Skin epidermis (tissue), 12 donors: ENCODE data around the gene IL1R2.
A peak's percentile ranks its signal among the peaks of the same experiment; 100 is the strongest.

Experiments used
- H3K27ac ChIP-seq, 21 experiments: fragments of 200-600 bp; sonication (generic) in 11 of 21; one replicate each; pipeline ENCODE4 v1.5.0; 2020; ENCODE audit warnings: mild to moderate bottlenecking in 3 of 21, inconsistent platforms in 2 of 21, moderate library complexity in 2 of 21
- H3K4me3 ChIP-seq, 7 experiments: fragments of 200-600 bp; sonication (generic) in 2 of 7; one replicate each; pipeline ENCODE4 v1.5.0; 2020; ENCODE audit warnings: inconsistent platforms in 2 of 7, mild to moderate bottlenecking in 2 of 7, moderate library complexity in 1 of 7

The IL1R2 gene

GRCh38 chr2:102049756-102050443, 58.1 kb downstream of the IL1R2 start:
- H3K4me3 ChIP-seq, result no peak overlapping the region

GRCh38 chr2:102050854-102051391, 59.2 kb downstream of the IL1R2 start:
- H3K4me3 ChIP-seq, result no peak overlapping the region
- H3K27ac ChIP-seq, result peak overlapping the region in 18 of 21 experiments; percentile 12 to 82 (median 64)

More at GRCh38 chr2:102049756-102050443, 58.1 kb downstream of the IL1R2 start:
- H3K27ac ChIP-seq, result peak overlapping the region in 18 of 21 experiments; percentile 2 to 82 (median 58)

- peak overlapping the region in 17 of 21 experiments; percentile 5 to 82 (median 63) for H3K27ac ChIP-seq
Observed at GRCh38 chr2:102051692-102052277, 60.0 kb downstream of the IL1R2 start.

GRCh38 chr2:102052365-102052764, 60.6 kb downstream of the IL1R2 start:
- peak overlapping the region in 13 of 21 experiments; percentile 5 to 82 (median 55) for H3K27ac ChIP-seq
- no peak overlapping the region for H3K4me3 ChIP-seq

More at GRCh38 chr2:102051692-102052277, 60.0 kb downstream of the IL1R2 start:
- H3K4me3 ChIP-seq, result no peak overlapping the region

GRCh38 chr2:102053096-102053495, 61.3 kb downstream of the IL1R2 start:
- H3K4me3 ChIP-seq, result no peak overlapping the region
- H3K27ac ChIP-seq, result peak overlapping the region in 12 of 21 experiments; percentile 12 to 81 (median 38)

- Histone ChIP-seq H3K4me3 (no peak overlapping the region), H3K27ac (peak overlapping the region in 12 of 21 experiments; percentile 28 to 79 (median 54))
Observed at GRCh38 chr2:102055346-102055990, 63.7 kb downstream of the IL1R2 start.

- H3K4me3 ChIP-seq, result no peak overlapping the region
- peak overlapping the region in 13 of 21 experiments; percentile 6 to 79 (median 42) for H3K27ac ChIP-seq
Observed at GRCh38 chr2:102056079-102056581, 64.4 kb downstream of the IL1R2 start.

- Histone ChIP-seq H3K27ac (peak overlapping the region in 16 of 21 experiments; percentile 1 to 79 (median 54)), H3K4me3 (no peak overlapping the region)
Observed at GRCh38 chr2:102057502-102058292, 65.9 kb downstream of the IL1R2 start.

GRCh38 chr2:102058293-102058833, 66.6 kb downstream of the IL1R2 start:
- Histone ChIP-seq H3K27ac (peak overlapping the region in 16 of 21 experiments; percentile 3 to 79 (median 54)), H3K4me3 (no peak overlapping the region)

GRCh38 chr2:102059151-102059550, 67.4 kb downstream of the IL1R2 start:
- Histone ChIP-seq H3K4me3 (no peak overlapping the region), H3K27ac (peak overlapping the region in 7 of 21 experiments; percentile 25 to 79 (median 62))

GRCh38 chr2:102060047-102060446, 68.3 kb downstream of the IL1R2 start:
- H3K27ac ChIP-seq, result peak overlapping the region in 10 of 21 experiments; percentile 23 to 91 (median 48)
- no peak overlapping the region for H3K4me3 ChIP-seq

GRCh38 chr2:102060792-102061191, 69.0 kb downstream of the IL1R2 start:
- peak overlapping the region in 13 of 21 experiments; percentile 17 to 97 (median 57) for H3K27ac ChIP-seq
- H3K4me3 ChIP-seq, result no peak overlapping the region

- Histone ChIP-seq H3K27ac (peak overlapping the region in 14 of 21 experiments; percentile 21 to 97 (median 66)), H3K4me3 (no peak overlapping the region)
Observed at GRCh38 chr2:102061286-102061699, 69.5 kb downstream of the IL1R2 start.

GRCh38 chr2:102061962-102062795, 70.4 kb downstream of the IL1R2 start:
- Histone ChIP-seq H3K27ac (peak overlapping the region in 19 of 21 experiments; percentile 35 to 97 (median 85)), H3K4me3 (no peak overlapping the region)

GRCh38 chr2:102062802-102063201, 71.0 kb downstream of the IL1R2 start:
- Histone ChIP-seq H3K4me3 (no peak overlapping the region), H3K27ac (peak overlapping the region in 20 of 21 experiments; percentile 35 to 97 (median 86))

GRCh38 chr2:102063487-102063911, 71.7 kb downstream of the IL1R2 start:
- H3K4me3 ChIP-seq, result no peak overlapping the region
- H3K27ac ChIP-seq, result peak overlapping the region in 20 of 21 experiments; percentile 35 to 97 (median 87)

GRCh38 chr2:102063941-102064678, 72.3 kb downstream of the IL1R2 start:
- H3K4me3 ChIP-seq, result no peak overlapping the region

More at GRCh38 chr2:102063941-102064678, 72.3 kb downstream of the IL1R2 start:
- peak overlapping the region; percentile 35 to 97 (median 87) for H3K27ac ChIP-seq
